BE2C (cell line): ENCODE data around the gene HPF1.
A peak's percentile ranks its signal among the peaks of the same experiment; 100 is the strongest.
"Not testable (repeated sequence)": the region's sequence is repeated elsewhere in the genome, so short reads cannot be mapped to it uniquely, and the experiment has no call there.

ENCODE experiments used
- DNase-seq: peaks from one replicate; pipeline ENCODE4 v3.0.0-alpha.2; 2020
- H3K27me3 ChIP-seq: fragments of 250-450 bp; sonication (Bioruptor Pico); 2 replicates; pipeline ENCODE4 v1.5.1; 2020; ENCODE audit warnings: mild to moderate bottlenecking
- H3K36me3 ChIP-seq: fragments of 250-450 bp; sonication (Bioruptor Pico); 2 replicates; pipeline ENCODE4 v1.5.1; 2020; ENCODE audit warnings: mild to moderate bottlenecking
- H3K4me1 ChIP-seq: fragments of 250-450 bp; sonication (Bioruptor Pico); 2 replicates; pipeline ENCODE4 v1.5.1; 2020
- H3K4me3 ChIP-seq: 2 replicates; pipeline ENCODE4 v1.5.1; 2011; ENCODE audit warnings: low read depth, low read length
- H3K9me3 ChIP-seq: fragments of 250-450 bp; sonication (Bioruptor Pico); 2 replicates; pipeline ENCODE4 v1.5.1; 2020
- CTCF ChIP-seq: IDR thresholded peaks from 2 replicates; pipeline ENCODE4 v1.5.1; 2012; ENCODE audit warnings: mild to moderate bottlenecking, low read depth, low read length

The HPF1 gene

DNA sequence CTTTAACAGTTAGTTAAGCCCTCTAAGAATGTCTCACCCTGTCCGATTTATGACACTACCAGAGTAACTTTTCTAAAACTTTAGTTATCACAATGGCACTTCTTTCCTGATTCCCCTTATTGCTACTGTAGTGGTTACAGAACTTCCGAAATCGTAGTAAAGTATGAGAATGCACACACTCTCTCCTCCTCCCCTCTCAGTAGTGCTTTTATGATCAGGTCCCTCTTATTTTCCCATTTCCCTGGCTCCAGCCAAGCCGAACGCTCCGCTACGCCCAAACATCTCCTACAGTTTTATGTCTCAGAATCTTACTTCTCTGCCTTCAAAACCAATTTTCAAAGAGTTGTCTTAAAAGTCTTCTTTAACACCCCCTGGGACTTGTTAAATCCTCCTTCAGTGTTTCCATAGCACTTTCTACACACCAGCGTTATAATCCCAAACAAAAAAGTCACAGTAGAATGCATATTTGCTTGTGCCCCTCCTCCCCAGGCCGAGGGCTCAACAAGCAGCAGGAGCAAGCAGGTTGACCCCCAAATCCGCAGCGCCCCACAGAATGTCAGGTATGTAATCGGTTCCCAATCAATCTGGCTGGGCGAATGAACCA lies 671 bp downstream of the HPF1 start:
- Histone ChIP-seq H3K36me3 (peaks cover 4% of the 10 kb centered on the region), H3K27me3 (no peaks in the 10 kb centered on the region), H3K4me1 (no peaks in the 10 kb centered on the region), H3K4me3 (peak overlapping the region; percentile 97), H3K9me3 (no peaks in the 10 kb centered on the region)
- DNase-seq, result no peak
- TF ChIP-seq CTCF, result no peak

DNA sequence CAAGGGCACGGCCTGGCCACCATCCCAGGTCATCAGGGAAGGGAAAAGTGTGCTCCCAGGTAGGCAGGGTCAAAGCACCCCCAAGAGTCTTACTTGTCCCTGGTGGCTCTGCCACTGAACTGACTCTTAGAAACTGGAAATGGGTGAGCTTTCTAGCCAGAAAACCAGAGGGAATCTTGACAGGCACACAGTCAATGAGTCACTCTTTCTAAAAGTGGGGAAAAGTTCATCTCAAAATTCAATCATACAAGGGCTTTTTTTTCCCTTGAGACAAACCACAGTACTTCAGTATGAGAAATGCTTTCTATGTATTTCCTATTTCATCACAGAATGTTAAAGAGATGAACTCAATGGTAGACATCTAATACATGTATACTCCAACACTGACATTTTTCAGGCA lies 12.5 kb downstream of the HPF1 start:
- no peak for TF ChIP-seq CTCF
- H3K4me3 ChIP-seq, result no peak overlapping the region
- H3K9me3 ChIP-seq, result no peaks in the 10 kb centered on the region
- no peaks in the 10 kb centered on the region for H3K4me1 ChIP-seq
- DNase-seq, result no peak
- H3K36me3 ChIP-seq, result peaks cover 4% of the 10 kb centered on the region
- no peaks in the 10 kb centered on the region for H3K27me3 ChIP-seq

GRCh38 chr4:169744601-169745000 lies 13.1 kb downstream of the HPF1 start:
- Histone ChIP-seq H3K9me3 (no peaks in the 10 kb centered on the region), H3K4me1 (no peaks in the 10 kb centered on the region), H3K4me3 (no peak overlapping the region), H3K36me3 (peaks cover 4% of the 10 kb centered on the region; the same call in 1 of the 2 replicates), H3K27me3 (no peaks in the 10 kb centered on the region)
- no peak for DNase-seq
- TF ChIP-seq CTCF, result no peak

DNA sequence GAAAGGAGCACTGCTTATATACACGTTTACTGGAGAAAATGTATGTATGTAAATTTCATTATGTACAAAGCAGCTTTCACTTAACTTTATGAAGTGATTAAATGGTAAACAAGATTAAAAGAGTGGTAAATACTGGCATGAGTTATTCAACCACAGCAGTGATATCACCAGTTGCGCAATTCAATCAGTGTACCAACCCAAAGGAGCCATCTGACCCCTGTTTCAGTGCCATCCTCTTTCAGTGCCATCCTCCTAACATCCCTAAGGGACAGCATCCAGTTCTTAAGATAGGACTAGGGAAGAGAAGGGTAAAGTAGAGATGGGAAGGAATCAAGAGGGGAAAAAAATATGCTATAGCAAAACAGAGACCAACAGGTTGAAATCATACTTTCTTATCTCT lies 16.2 kb downstream of the HPF1 start:
- Histone ChIP-seq H3K4me1 (no peaks in the 10 kb centered on the region), H3K36me3 (no peaks in the 10 kb centered on the region), H3K4me3 (no peak overlapping the region), H3K9me3 (no peaks in the 10 kb centered on the region), H3K27me3 (no peaks in the 10 kb centered on the region)
- DNase-seq, result no peak
- no peak for TF ChIP-seq CTCF

- not testable (repeated sequence) for H3K4me3 ChIP-seq, H3K9me3 ChIP-seq, H3K4me1 ChIP-seq, H3K27me3 ChIP-seq, DNase-seq, H3K36me3 ChIP-seq
Measured at GRCh38 chr4:169738604-169739003, 19.1 kb downstream of the HPF1 start.

- H3K27me3 ChIP-seq, result no peaks in the 10 kb centered on the region
- TF ChIP-seq CTCF, result no peak
- no peak for DNase-seq
- H3K9me3 ChIP-seq, result no peaks in the 10 kb centered on the region
- peaks cover 6% of the 10 kb centered on the region for H3K36me3 ChIP-seq
- no peaks in the 10 kb centered on the region for H3K4me1 ChIP-seq
- no peak overlapping the region for H3K4me3 ChIP-seq
Measured at GRCh38 chr4:169730564-169730963, 27.2 kb downstream of the HPF1 start.

DNA sequence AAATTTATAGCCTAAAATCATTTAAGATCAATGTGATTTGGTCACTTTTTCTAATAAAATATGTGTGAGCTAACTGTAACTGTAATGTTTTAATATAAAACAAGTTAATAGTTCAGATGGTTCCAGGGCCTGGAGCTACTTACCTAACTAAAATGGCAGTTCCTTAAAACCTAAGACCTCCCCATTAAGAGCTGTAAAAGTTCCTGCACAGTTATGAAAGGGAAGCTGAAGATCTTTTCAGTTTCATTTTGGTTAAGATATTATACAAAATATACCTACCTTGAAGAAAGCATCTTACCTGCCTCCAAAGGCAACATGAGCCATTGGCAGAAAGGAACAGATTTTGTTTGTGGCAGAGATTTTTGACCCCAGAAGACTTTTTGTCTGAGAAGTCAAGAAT lies 30.1 kb downstream of the HPF1 start:
- H3K27me3 ChIP-seq, result no peaks in the 10 kb centered on the region
- TF ChIP-seq CTCF, result no peak
- H3K9me3 ChIP-seq, result no peaks in the 10 kb centered on the region
- no peak overlapping the region for H3K4me3 ChIP-seq
- no peak for DNase-seq
- no peaks in the 10 kb centered on the region for H3K4me1 ChIP-seq
- peaks cover 6% of the 10 kb centered on the region for H3K36me3 ChIP-seq
